G401 (cell line): ENCODE results near the gene HAUS3. TPM values are rescaled to one million over a fixed set of nuclear protein-coding genes. Genes with fewer than 3 reads are reported as not detected.

ENCODE experiments used
- DNase-seq: peaks from one replicate; pipeline ENCODE4 v3.0.0-alpha.2; 2015; ENCODE audit warnings: low spot score
- in situ Hi-C: cut with HindIII; loops from 2 replicates; pipeline ENCODE4 v1.10.0; 2016; ENCODE audit warnings: low sequenced_read_pairs, mixed read lengths
- total RNA-seq: library from RNA; depleted of rRNA; stranded (reverse); fragments of >200 nt; shearing (Covaris generic); gene quantifications from 2 replicates; pipeline ENCODE4 v1.2.3, GENCODE V29; 2014

Gene HAUS3
- total RNA-seq, 1 experiment from 2014 or later = 15.5 TPM

DNA sequence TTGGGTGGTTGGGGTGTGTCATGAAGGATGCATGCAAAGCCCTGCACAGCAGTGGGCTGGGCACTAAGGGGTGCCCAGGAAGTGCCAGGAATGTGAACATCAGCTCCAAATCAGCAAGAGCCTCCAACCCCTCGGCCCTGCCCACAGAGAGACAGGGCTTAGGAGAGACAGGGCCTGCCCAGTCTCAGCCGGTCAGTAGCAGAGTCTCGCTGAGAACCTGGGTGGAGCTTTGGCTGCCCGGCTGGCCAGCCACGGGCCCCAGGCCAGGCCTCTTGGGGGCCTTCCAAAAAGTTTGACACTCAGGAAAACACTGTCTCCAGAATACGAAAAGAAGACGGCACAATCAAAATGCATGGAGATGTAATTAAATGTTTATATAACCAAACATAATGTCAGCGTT, 24.3 kb upstream of the HAUS3 start:
- in situ Hi-C loops = no loop called here
- peak; percentile 85 for DNase-seq

DNA sequence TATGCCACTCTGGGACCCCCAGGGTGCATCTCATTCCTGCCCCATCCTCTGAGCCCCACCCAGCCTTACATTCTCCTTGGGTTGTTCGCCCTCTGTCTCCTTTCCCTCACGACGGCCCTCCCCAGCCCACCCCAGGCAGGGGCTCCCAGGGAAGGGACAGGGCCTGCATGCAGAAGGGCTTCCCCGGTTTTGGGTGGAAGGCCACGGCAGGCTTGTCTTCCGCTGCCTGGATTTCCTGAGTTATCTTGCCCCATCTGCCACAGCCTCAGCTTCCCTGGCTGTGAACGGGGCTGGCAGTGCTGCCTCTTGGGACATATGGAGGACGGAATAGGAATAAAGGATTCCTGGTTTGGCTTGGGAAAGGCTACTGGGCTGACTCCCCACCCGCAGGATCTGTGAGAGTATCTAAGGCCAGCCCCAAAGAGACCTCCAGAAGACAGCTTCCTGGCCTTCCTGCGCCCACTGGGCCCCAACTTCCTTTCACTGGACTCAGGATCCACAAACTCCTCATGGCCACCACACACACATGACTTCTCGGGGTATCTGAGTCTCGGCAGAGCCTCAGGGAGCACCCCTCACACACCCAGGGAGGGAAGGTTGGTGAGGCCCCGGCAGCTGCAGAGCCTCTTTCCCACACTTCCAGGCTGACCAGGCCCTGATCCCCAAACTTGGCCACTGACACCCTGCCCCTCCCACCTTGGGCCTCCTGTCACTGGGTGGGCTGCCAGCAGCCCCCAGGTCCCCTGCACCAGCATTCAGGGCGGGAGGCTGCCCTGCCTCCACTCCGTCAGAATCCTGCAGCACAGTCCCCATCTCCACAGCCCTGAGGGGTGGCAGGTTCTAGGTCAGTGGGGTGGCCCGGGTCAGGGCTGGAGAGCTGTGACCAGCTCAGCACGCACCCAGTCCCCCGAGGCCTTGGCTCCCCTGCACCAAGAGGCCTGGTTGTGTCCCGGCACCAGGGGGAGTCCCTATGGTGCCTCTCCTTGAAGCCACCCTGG, 23.5 kb upstream of the HAUS3 start:
- in situ Hi-C loops = no loop called here
- no peak for DNase-seq

DNA sequence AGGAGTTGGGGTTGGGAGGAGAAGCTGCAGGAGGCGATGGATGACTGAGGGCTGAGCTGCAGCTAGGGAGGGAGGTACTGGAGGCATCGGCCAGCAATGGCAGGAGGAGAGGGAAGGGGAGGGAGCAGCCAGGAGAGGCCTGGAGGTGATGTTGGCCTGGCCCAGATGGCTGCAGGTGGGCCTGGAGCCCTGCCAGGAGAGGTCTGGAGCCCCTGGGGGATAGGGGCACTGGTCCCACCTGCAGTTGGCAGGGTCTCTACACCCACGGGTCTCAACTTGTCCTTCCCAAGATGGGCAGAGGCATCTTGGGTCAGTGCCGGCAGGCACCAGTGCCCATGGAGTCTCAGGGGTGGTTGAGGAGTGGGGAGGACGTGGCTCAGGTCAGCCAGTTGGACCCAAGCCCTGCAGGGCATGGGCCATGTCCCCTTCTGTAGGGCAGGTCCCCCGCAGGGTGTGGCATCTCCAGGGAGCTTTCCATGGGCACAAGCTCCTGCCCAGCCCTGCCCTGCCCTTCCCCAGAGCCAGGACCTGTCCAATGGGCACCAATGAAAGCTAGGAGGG, 22.6 kb upstream of the HAUS3 start:
- in situ Hi-C loops = no loop called here
- DNase-seq = no peak

DNA sequence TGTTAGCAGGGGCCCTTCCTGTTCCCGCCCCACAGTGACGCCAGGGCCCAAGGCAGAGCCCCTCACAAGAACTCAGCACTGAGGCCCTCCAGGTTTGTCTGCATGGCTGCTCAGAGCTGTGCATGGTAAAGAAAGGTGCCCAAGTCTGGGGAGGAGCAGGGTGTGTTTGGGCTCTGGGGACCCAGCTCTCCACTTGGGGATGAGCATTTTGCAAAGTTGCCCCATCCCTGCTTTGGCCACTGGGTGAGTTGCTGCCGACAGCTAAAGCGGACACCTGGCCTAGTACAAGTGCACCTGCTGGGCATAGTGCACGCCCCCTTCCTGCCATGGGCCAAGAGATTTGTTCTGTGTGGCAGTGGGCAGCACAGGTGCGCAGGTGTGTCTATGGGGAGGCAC, 22.0 kb upstream of the HAUS3 start:
- DNase-seq = no peak
- in situ Hi-C loops = no loop called here

DNA sequence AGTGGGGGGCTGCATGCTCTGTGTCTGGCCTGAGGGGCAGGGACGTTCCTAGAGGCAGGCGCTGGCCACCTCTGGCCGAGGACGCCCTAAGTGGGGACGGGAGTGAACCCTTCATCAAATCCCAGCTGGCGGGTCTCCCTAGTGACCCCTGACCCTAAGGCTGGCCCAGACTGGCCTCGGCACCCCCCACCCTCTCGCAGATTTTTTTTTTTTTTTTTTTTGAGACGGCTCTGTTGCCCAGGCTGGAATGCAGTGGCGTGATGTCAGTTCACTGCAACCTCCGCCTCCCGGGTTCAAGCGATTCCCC, 21.0 kb upstream of the HAUS3 start:
- in situ Hi-C loops = no loop called here
- DNase-seq = no peak

DNA sequence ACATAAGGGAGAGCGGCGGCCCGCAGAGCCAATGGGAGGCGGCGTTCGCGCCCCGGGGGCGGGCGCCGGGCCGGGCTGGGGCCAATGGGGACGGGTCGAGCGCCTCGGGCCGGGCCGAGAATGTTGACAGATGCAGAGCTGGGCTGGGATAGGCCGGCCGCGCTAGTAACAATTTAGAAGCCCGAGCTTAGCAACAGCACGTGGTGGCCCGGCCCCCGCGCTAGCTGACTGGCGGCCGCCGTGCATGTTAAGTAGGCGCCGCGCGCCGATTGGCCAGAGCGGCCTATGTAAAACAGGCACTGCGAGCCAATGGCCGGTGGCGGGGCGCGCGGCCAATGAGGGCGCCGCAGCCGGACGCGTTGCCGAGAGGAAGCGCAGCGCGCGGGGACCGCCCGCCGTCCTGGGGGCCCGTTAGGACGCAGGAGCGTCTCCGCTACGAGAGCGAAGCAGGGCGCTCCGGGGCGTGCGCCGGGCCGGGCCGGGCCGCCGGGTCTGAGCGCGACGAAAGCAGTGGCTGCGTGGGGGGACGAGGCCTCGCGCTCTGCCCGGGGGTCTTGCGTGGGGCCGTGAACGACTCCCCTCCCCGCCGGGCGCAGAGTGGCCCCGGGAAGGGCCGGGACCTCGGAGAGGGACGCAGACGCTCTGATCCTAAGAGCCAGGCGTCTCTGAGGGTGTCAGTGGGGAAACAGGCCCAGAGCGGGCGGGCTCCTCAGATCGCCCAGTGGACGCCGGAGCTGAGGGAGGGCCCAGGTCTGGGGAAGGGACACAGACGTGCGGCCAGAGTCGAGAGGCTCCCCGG, 20.4 kb upstream of the HAUS3 start:
- in situ Hi-C loops = no loop called here
- DNase-seq = peak; percentile 100

DNA sequence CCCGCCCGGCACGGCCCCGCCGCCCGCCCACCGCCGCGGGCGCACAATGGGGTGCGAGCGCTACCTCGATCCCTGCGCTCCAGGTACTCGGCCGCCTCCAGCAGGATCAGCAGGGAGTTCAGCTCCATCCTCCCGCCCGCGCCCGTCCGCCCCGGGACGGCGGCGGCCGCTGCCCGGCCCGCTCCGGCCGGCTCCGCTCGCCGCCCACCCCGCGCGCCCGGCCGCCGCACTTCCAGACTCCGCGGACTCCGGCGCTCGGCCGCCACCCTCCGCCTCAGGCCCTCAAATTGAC, 19.9 kb upstream of the HAUS3 start, which contains the start of gene MXD4:
MXD4 (minus strand) TSS at position 257 of the 292 bp plus-strand sequence; CDS start at position 128, 129 bp downstream.
- in situ Hi-C loops = no loop called here
- DNase-seq = no peak

DNA sequence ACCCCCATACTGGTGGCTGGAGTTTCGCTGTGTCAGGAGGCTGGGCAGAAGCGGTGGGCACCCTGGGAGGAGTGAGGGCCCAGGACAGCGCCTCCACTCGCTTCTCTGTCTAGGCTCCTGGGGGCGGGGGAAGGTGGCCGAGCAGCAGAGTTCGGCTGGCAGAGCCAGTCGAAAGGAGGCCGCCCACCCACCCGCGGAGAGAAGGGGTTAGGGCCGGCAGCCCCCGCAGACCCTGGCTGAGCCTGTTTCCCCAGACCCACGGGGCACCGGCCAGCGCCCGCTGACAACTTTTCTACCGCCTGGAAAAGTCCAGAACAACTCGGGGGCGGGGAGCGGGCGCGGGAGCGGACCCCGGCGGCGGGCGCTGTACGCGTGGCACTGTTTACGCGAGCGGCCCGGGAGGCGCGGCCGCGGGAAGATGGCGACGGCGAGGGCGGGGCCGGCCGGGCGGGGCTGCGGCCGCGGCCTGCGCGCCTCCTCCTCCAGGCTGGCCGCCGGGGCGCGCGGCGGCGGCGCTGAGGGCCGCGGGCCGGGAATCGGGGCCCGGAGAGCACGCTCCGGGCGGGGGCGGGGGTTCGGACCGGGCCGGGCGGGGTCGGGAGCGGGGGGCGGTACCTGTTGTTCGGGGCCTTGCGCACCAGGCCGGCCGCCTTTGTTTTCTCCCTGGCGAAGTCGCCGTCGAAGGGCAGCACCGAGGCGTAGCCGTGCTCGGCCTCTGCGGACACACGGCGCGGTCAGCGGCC, 19.4 kb upstream of the HAUS3 start:
- in situ Hi-C loops = no loop called here
- DNase-seq = no peak

DNA sequence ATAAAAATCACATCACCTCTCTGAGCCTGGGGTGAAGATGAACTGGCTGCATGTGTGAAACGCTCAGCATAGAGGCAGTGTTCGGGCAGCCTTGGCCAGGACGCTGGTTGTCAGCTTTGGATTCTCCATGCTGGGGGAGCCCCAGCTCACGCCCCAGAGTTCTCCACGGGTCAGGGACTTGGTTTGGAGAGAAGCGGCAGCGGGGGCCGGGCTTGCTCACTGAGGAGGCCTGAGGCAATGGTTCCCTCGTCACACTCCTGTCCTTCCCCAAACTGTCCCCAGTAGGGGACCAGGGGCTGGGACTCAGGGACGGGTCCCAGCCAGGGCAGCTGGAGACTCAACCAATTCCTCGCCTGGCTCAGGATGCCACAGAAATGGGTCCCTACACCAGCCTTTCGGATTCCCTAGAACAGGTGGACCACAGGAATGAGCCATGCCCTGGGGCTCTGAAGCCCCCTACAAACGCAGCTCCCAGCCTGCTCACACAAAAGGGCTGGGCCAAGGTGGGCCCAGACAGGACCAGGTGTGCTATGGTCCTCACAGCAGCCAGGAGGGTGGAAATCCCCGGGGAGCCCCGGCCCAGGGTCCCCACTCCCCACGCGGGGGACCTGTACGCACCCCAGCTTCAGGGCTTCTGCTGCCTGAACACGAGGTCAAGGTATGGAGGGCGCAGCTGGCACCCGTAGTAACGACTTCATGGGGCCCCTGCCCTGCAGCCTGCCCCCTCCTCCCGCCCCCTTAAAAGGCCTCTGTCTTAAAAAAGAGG, 18.6 kb upstream of the HAUS3 start:
- in situ Hi-C loops = no loop called here
- DNase-seq = no peak

DNA sequence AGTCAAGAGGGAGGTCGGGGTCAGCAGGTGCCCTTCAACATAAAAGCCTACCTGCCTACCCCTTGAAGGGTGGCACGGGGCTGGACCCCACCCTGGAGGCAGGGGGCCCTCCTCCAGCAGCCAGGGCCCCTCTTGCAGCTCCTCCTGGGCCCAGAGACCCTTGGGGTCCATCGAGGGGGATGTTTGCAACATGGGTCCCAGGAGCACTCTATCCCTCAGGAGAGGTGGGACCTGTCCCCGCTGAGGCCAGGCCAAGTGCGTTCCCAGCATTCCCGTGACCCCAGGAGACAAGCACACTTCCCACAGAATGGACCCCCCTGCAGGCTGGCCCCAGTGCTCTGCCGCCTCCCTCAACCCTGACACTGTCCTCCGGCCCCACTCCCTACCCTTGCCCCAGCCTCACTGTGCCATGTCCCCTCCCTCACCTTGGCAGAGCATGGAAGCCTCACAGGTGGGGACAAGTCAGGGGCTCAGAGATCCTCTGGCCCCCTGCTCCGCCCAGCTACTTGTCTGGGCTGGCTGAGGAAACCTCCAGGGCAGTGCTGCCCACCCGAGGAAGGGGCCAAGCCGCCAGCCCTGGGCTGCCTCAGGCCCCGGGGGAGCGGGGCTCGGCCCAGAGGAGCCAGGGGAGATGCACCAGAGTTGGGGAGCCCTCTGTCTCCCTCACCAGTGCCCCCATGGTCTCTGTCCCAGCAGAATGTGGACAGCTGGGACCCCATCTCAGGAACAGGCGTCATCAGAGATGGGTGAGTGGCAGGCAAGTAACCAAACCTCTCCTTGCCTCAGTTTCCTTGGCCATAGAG, 17.8 kb upstream of the HAUS3 start:
- DNase-seq = no peak
- in situ Hi-C loops = no loop called here

DNA sequence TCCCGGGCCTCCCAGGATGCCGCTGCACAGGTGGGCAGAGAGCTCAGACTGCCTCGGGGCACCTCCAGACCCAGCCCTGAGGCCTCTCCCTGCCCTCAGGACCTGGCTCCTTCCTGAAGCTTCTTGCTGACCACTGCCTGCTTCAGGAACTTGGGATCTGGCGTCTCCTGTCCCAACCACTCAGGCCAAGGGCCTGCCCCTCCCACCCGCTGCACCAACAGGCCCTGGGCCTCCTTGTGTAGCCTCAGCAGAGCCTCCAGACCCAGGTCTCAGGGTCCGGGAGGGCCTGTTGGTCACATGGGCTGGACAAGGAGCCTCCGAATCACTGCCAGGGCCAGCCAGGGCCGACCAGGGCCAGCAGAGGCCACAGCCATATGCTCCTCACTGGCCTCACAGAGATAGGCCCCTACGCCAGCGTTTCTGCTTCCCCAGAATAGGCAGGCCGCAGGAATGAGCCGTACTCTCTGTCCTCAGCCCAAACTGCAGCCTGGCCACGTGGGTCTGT, 17.2 kb upstream of the HAUS3 start:
- in situ Hi-C loops = no loop called here
- DNase-seq = peak; percentile 68

DNA sequence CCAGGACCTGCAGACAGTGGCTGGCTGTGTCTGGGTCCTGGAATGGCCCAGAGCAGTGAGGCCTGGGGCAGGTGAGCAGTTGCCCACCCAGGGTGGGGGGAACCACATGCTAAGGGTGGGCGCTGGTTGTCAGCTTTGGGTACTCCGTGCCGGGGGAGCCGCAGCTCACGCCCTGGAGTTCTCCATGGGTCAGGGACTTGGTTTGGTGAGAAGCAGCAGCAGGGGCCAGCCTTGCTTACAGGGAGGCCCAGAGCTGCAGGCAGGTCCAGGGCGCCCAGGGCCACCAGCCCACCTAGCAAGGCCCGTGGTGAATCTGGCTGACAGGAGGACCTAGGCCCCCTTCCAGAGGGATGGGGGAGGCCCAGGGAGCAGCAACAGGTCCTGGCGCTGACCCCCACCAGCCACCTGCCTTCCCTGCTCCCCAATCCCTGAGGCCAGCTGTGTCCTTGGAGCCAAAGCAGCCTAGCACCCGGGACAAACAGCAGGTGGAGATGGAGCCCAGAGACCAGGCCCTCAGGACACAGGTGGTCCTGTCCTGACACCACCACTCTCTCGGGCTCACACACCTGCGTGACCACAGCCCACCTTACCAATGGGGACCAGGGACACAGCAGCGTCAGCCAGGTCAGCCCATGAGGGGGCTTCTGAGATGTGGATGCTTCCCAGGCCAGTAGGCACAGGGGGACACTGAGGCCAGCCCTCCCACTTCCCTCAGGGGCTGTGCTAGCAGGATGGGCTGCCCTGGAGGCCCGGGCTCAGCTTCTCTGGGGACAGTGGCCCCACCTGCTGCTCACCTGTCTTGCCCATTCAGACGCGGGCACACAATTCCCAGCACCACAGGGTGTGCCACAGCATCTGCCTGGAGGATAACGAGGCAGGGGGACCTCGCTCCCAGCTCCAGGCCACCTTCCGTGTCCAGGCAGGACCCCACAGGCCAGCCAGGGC, 16.4 kb upstream of the HAUS3 start:
- in situ Hi-C loops = no loop called here

DNA sequence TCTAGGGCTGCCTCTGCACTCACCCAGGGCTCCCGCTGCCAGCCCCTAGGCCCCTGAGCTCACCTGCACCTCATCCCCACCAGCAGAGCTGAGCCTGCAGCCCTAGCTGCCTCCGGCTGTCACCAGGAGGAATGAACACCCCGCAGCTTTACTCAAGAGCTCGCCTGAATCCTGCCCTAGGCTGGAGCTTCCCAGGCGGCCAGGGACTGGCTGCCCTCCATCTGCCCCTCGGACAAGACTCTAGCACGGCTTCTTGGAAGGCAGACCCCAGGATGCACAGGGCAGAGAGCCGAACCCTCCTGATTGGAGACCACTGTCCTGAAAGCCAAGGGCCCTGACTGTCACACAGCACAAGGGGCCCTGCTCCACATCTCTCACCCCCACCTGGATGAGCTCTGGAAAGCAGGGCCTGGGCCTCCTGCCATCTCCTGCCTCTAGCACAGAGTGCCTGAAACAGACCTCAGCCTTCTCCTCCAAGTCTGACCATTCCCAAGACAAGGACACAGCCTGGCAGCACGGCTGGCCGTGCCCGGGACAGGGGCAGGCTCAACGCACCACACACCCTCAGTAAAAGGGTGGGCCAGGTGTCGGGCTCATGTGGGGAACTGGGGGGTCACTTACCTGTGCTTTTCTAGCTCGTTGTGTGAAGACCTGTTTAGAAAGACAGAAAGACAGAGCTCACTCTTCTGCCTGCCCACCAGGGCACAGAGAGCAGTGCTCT, 15.6 kb upstream of the HAUS3 start:
- in situ Hi-C loops = no loop called here
- DNase-seq = peak; percentile 77

More for the DNA sequence above, 16.4 kb upstream of the HAUS3 start:
- DNase-seq = no peak

DNA sequence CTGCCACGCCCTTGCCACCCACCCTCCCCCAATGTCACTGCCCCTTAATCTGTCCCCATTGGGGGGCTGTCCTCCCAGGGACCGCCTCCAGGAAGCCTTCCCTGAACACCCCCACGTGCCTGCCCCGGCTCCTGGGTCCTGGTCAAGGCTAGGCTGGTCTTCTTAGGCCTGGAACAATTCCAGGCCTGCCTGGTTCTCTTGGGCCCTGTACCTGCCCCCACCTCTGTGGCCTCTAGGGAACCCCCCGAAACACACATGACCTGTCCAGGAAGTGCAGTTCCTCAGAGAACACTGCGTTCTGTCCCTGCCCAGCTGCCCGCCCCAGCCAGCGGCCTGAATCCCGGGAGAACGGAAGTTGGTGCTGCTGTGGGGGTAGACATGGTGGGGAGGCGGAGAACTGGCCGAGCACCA, 14.9 kb upstream of the HAUS3 start:
- in situ Hi-C loops = no loop called here
- DNase-seq = no peak

DNA sequence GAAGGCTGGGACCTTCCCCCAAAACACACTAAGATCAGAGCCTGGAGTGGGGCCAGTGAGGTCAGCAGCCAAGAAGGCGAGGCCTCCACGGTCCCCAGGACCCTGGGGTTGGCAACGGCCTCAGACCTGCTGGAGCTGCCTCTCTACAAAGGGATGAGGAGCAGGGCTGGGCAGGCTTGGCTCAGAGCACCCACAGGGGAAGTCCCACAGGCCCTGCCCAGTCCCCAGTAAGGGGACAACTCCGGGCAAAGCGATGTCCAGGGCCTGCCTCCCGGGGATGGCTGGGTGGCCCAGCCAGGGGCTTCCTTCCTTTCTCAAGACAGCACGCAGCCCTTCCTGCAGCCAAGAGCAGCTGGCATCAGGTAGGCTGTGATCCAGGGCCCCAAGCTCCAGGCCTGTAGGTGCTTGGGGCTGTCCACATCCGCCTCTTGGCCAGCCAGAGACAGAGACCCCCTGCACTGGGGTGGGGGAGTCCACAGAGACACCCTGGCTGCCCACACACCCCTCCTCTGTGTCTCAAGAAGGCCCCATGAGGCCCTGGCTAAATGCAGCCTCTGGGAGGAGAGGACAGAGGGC, 14.3 kb upstream of the HAUS3 start:
- in situ Hi-C loops = no loop called here
- no peak for DNase-seq
